ENCODE results near the gene PGRMC1.

DNA sequence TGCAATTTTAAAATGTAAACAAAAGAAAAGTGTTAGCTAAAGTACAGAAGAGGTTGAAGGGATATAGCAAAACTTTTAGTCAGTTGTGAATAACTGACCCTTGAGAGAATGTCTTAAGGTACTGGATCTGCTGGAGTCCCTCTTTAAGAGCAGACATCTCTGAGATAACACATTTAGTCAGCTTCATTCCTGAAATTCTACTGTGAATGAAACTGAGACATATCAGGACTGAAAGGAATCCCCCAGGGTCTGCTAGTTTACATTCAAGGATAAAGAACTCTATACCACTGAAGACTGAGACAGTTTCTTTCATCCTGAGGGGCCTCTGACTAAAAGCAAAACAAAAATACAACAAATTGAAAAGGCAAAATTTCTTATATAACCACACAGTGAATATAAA, 54.4 kb downstream of the PGRMC1 start:
- TF ChIP-seq, protein P1, sequence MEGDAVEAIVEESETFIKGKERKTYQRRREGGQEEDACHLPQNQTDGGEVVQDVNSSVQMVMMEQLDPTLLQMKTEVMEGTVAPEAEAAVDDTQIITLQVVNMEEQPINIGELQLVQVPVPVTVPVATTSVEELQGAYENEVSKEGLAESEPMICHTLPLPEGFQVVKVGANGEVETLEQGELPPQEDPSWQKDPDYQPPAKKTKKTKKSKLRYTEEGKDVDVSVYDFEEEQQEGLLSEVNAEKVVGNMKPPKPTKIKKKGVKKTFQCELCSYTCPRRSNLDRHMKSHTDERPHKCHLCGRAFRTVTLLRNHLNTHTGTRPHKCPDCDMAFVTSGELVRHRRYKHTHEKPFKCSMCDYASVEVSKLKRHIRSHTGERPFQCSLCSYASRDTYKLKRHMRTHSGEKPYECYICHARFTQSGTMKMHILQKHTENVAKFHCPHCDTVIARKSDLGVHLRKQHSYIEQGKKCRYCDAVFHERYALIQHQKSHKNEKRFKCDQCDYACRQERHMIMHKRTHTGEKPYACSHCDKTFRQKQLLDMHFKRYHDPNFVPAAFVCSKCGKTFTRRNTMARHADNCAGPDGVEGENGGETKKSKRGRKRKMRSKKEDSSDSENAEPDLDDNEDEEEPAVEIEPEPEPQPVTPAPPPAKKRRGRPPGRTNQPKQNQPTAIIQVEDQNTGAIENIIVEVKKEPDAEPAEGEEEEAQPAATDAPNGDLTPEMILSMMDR (IDR thresholded peaks at IDR 0.05), result no peak
- TF ChIP-seq POLR2AphosphoS5 (IDR thresholded peaks at IDR 0.05; ENCODE audit: low read depth, low read length), result no peak
- no peak for TF ChIP-seq TCF7L2 (IDR thresholded peaks at IDR 0.05; ENCODE audit: low read depth, low read length)
- no peak for TF ChIP-seq SIN3A (IDR thresholded peaks at IDR 0.05; ENCODE audit: borderline replicate concordance, insufficient read depth, low read depth, low read length)
- TF ChIP-seq, protein P2, sequence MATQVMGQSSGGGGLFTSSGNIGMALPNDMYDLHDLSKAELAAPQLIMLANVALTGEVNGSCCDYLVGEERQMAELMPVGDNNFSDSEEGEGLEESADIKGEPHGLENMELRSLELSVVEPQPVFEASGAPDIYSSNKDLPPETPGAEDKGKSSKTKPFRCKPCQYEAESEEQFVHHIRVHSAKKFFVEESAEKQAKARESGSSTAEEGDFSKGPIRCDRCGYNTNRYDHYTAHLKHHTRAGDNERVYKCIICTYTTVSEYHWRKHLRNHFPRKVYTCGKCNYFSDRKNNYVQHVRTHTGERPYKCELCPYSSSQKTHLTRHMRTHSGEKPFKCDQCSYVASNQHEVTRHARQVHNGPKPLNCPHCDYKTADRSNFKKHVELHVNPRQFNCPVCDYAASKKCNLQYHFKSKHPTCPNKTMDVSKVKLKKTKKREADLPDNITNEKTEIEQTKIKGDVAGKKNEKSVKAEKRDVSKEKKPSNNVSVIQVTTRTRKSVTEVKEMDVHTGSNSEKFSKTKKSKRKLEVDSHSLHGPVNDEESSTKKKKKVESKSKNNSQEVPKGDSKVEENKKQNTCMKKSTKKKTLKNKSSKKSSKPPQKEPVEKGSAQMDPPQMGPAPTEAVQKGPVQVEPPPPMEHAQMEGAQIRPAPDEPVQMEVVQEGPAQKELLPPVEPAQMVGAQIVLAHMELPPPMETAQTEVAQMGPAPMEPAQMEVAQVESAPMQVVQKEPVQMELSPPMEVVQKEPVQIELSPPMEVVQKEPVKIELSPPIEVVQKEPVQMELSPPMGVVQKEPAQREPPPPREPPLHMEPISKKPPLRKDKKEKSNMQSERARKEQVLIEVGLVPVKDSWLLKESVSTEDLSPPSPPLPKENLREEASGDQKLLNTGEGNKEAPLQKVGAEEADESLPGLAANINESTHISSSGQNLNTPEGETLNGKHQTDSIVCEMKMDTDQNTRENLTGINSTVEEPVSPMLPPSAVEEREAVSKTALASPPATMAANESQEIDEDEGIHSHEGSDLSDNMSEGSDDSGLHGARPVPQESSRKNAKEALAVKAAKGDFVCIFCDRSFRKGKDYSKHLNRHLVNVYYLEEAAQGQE (IDR thresholded peaks at IDR 0.05; ENCODE audit: insufficient read depth in 1 of 2, low read depth in 2 of 2, low read length in 1 of 2), result no peak

Data from Panc1 (cell line).